IgD-negative memory B cell (primary cell): ENCODE results near the gene HOXA9. TPM values are rescaled to one million over a fixed set of nuclear protein-coding genes. Genes with fewer than 3 reads are reported as not detected.

Experiments used
- H3K27ac Mint-ChIP-seq, 3 donors: one replicate each; pipeline ENCODE4 v1.8.0; 2020 to 2022; ENCODE audit warnings: mild to moderate bottlenecking in 3 of 3, mixed read lengths in 3 of 3, moderate library complexity in 1 of 3
- H3K27me3 Mint-ChIP-seq: one replicate; pipeline ENCODE4 v1.8.0; 2021; ENCODE audit warnings: mixed read lengths
- H3K36me3 Mint-ChIP-seq: one replicate; pipeline ENCODE4 v1.8.0; 2020; ENCODE audit warnings: mild to moderate bottlenecking, mixed read lengths
- H3K4me1 Mint-ChIP-seq, 3 donors: one replicate each; pipeline ENCODE4 v1.8.0; 2020 to 2022; ENCODE audit warnings: mixed read lengths in 3 of 3, mild to moderate bottlenecking in 1 of 3
- H3K4me3 Mint-ChIP-seq, 4 donors: one replicate each; pipeline ENCODE4 v1.8.0; 2020 to 2022; ENCODE audit warnings: mild to moderate bottlenecking in 4 of 4, mixed read lengths in 4 of 4, moderate library complexity in 3 of 4
- H3K9me3 Mint-ChIP-seq, 3 donors: one replicate each; pipeline ENCODE4 v1.8.0; 2020 to 2021; ENCODE audit warnings: mixed read lengths in 3 of 3, mild to moderate bottlenecking in 1 of 3
- polyA plus RNA-seq: library from polyadenylated mRNA; unstranded; fragments of 300-500 nt; fragmentation: Illumina TruSeq; gene quantifications from one replicate; pipeline ENCODE4 v1.2.3, GENCODE V29; 2021

Gene HOXA9
- polyA plus RNA-seq, 1 donor from 2014 or later = 0.20 TPM

GRCh38 chr7:27204851-27205322 is 39.5 kb upstream of the HOXA9 start:
- peaks cover 82% of the 10 kb centered on the region for H3K27me3 Mint-ChIP-seq
- H3K4me1 Mint-ChIP-seq = peaks cover 4 to 32% (median 17%) of the 10 kb centered on the region in 3 donors
- peaks cover 0 to 3% (median 1%) of the 10 kb centered on the region in 3 donors for H3K9me3 Mint-ChIP-seq
- H3K36me3 Mint-ChIP-seq = no peaks in the 10 kb centered on the region
- H3K27ac Mint-ChIP-seq = peak overlapping the region; percentile 10 to 95 (median 91)
- H3K4me3 Mint-ChIP-seq = peak overlapping the region in 1 of 4 donors; percentile 56

- peaks cover 0 to 3% (median 1%) of the 10 kb centered on the region in 3 donors for H3K9me3 Mint-ChIP-seq
- peaks cover 4 to 32% (median 17%) of the 10 kb centered on the region in 3 donors for H3K4me1 Mint-ChIP-seq
- peaks cover 78% of the 10 kb centered on the region for H3K27me3 Mint-ChIP-seq
- peak overlapping the region in 2 of 4 donors; percentile 56 to 57 for H3K4me3 Mint-ChIP-seq
- peak overlapping the region; percentile 1 to 95 (median 71) for H3K27ac Mint-ChIP-seq
- H3K36me3 Mint-ChIP-seq = no peaks in the 10 kb centered on the region
Observed at GRCh38 chr7:27203964-27204594, 38.7 kb upstream of the HOXA9 start.

- peaks cover 4 to 32% (median 17%) of the 10 kb centered on the region in 3 donors for H3K4me1 Mint-ChIP-seq
- peak overlapping the region in 2 of 4 donors; percentile 65 to 75 for H3K4me3 Mint-ChIP-seq
- peaks cover 0 to 3% (median 1%) of the 10 kb centered on the region in 3 donors for H3K9me3 Mint-ChIP-seq
- H3K27ac Mint-ChIP-seq = peak overlapping the region; percentile 61 to 97 (median 95)
- H3K36me3 Mint-ChIP-seq = no peaks in the 10 kb centered on the region
- peaks cover 81% of the 10 kb centered on the region for H3K27me3 Mint-ChIP-seq
Observed at GRCh38 chr7:27203365-27203953, 38.1 kb upstream of the HOXA9 start.

DNA sequence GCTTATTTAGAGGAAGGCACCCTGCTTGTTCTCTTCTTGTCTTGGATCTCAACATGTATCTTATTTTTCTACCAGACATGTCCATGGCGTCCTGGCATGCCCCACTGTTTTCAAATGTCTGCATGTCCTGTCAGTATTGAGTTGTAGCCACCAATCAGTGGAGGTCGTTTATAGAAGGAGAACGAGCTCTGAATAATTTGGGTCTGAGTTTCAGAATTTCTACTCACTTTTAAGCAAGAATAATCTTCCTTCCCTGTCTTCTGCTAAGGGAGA is 37.5 kb upstream of the HOXA9 start:
- peak overlapping the region; percentile 61 to 97 (median 95) for H3K27ac Mint-ChIP-seq
- H3K9me3 Mint-ChIP-seq = peaks cover 0 to 5% (median 3%) of the 10 kb centered on the region in 3 donors
- peaks cover 85% of the 10 kb centered on the region for H3K27me3 Mint-ChIP-seq
- H3K4me3 Mint-ChIP-seq = peak overlapping the region in 3 of 4 donors; percentile 65 to 75 (median 70)
- H3K4me1 Mint-ChIP-seq = peaks cover 8 to 36% (median 19%) of the 10 kb centered on the region in 3 donors
- H3K36me3 Mint-ChIP-seq = no peaks in the 10 kb centered on the region

- no peaks in the 10 kb centered on the region for H3K36me3 Mint-ChIP-seq
- peaks cover 8 to 36% (median 19%) of the 10 kb centered on the region in 3 donors for H3K4me1 Mint-ChIP-seq
- peaks cover 0 to 5% (median 3%) of the 10 kb centered on the region in 3 donors for H3K9me3 Mint-ChIP-seq
- H3K27ac Mint-ChIP-seq = peak overlapping the region; percentile 59 to 97 (median 95)
- H3K4me3 Mint-ChIP-seq = peak overlapping the region; percentile 16 to 84 (median 74)
- H3K27me3 Mint-ChIP-seq = peaks cover 85% of the 10 kb centered on the region
Observed at GRCh38 chr7:27202018-27202861, 36.9 kb upstream of the HOXA9 start.

GRCh38 chr7:27201580-27202017 is 36.3 kb upstream of the HOXA9 start:
- peaks cover 8 to 36% (median 19%) of the 10 kb centered on the region in 3 donors for H3K4me1 Mint-ChIP-seq
- H3K27me3 Mint-ChIP-seq = peaks cover 82% of the 10 kb centered on the region
- H3K9me3 Mint-ChIP-seq = peaks cover 0 to 5% (median 3%) of the 10 kb centered on the region in 3 donors
- no peaks in the 10 kb centered on the region for H3K36me3 Mint-ChIP-seq
- peak overlapping the region; percentile 86 to 95 (median 90) for H3K27ac Mint-ChIP-seq
- H3K4me3 Mint-ChIP-seq = peak overlapping the region; percentile 74 to 93 (median 84)

GRCh38 chr7:27200761-27201579 is 35.6 kb upstream of the HOXA9 start:
- H3K4me1 Mint-ChIP-seq = peaks cover 12 to 39% (median 20%) of the 10 kb centered on the region in 3 donors
- H3K4me3 Mint-ChIP-seq = peak overlapping the region; percentile 74 to 93 (median 84)
- H3K36me3 Mint-ChIP-seq = no peaks in the 10 kb centered on the region
- peaks cover 0 to 5% (median 2%) of the 10 kb centered on the region in 3 donors for H3K9me3 Mint-ChIP-seq
- peaks cover 82% of the 10 kb centered on the region for H3K27me3 Mint-ChIP-seq
- peak overlapping the region; percentile 86 to 95 (median 90) for H3K27ac Mint-ChIP-seq

DNA sequence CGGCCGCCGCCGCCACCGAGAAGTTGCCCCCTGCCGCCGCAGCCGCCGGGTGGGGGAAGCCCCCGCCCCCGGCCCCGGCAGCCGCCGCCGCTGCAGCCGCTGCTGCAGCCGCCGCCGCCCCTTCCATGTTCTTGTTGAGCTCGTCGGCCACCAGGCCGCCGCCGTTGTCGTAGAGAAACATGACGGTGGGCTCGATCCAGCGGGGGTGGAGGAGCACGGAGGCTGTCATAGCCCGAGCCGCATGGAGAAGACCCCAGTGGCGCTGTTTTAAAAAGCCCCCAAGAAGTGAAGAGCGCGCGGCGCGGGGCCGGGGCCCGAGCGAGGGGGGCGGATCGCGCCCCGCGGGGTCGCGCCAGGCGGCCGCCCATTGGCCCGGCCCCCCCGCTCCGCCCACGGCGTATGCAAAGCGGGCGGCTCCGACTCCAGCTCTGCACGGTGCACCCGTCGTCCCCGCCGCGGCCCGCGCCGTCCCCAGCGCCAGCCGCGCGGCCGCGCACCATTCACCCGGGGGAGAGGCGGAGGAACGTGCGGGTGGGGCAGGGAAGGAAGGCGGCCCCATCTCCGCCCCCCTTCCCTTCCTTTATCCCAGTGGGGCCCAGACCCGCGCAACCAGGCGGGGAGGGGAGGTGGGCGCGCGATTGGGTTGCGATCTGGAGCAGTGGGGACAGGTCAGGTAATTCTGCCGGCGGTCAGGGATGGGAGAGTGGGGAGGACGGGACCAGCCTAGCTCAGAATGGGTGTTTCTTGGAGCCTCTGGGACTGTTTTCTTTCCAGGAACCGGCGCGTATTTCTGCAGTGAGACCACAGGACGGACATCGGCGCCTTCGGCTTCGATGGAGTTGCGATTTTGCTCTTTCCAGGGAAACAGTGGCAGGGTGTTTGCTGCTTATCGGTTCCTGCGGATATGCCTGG is 34.8 kb upstream of the HOXA9 start, which contains the start of gene HOXA13:
HOXA13 (minus strand) TSS at position 243 of the 912 bp plus-strand sequence; CDS start at position 229, 14 bp downstream.
- Mint-ChIP-seq H3K36me3 (no peaks in the 10 kb centered on the region), H3K4me1 (peaks cover 12 to 36% (median 18%) of the 10 kb centered on the region in 3 donors), H3K27ac (peak within 1 kb of the TSS; percentile 86 to 95 (median 91)), H3K4me3 (peak within 1 kb of the TSS; percentile 84 to 89 (median 86)), H3K9me3 (peaks cover 0 to 5% (median 0%) of the 10 kb centered on the region in 3 donors), H3K27me3 (peaks cover 79% of the 10 kb centered on the region)

DNA sequence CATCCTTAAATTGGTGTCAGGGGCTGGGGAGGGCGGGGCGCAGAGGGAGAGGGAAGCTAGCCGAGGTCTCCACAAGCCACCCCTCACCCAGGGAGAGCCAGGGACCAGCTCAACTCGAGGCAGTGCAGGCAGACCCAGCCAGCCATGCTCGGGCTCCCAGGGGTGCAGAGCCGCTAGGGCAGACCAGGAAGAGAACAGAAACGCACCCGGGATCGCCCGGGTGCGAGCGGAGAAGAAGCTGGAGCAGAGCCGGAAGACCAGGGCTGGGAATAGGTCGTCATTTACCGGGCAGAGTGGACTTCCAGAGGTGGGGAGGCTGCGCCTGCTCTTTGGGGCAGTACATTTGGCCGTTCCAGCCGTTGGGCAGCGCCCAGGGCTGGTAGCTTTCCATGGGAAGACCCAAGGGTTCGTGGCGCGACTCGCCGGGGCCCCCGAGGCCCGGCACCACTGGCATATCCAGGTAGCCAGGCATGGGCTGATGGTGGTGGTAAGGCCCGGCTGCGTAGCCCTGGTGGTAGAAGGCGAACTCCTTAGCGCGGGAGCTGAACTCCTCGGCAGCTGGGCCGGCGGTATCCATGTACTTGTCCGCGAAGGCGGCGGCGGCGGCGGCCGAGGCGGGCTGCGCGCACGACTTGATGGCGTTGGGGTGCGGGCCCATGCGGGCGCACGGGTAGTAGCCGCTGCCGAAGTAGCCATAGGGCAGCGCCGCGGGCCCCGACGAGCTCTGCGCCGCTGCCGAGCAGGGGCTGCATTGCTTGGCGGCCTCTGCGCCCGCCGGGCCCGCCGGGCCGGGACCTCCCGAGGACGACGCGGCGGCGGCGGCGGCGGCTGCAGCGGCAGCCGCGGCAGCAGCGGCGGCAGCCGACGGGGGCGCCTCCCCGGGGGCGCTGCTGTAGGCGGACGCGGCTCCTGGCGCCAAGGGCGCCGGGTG is 33.8 kb upstream of the HOXA9 start:
- H3K9me3 Mint-ChIP-seq = peaks cover 0 to 5% (median 0%) of the 10 kb centered on the region in 3 donors
- peaks cover 80% of the 10 kb centered on the region for H3K27me3 Mint-ChIP-seq
- H3K4me1 Mint-ChIP-seq = peaks cover 12 to 34% (median 18%) of the 10 kb centered on the region in 3 donors
- peak overlapping the region in 2 of 3 donors; percentile 91 to 95 for H3K27ac Mint-ChIP-seq
- H3K36me3 Mint-ChIP-seq = no peaks in the 10 kb centered on the region
- H3K4me3 Mint-ChIP-seq = peak overlapping the region in 2 of 4 donors; percentile 5 to 52

- Mint-ChIP-seq H3K27me3 (peaks cover 79% of the 10 kb centered on the region), H3K27ac (peak overlapping the region; percentile 74 to 91 (median 85)), H3K36me3 (no peaks in the 10 kb centered on the region), H3K9me3 (peaks cover 0 to 5% (median 0%) of the 10 kb centered on the region in 3 donors), H3K4me1 (peaks cover 12 to 29% (median 18%) of the 10 kb centered on the region in 3 donors), H3K4me3 (peak overlapping the region in 3 of 4 donors; percentile 52 to 72 (median 55))
Observed at GRCh38 chr7:27198138-27198841, 33.0 kb upstream of the HOXA9 start.

DNA sequence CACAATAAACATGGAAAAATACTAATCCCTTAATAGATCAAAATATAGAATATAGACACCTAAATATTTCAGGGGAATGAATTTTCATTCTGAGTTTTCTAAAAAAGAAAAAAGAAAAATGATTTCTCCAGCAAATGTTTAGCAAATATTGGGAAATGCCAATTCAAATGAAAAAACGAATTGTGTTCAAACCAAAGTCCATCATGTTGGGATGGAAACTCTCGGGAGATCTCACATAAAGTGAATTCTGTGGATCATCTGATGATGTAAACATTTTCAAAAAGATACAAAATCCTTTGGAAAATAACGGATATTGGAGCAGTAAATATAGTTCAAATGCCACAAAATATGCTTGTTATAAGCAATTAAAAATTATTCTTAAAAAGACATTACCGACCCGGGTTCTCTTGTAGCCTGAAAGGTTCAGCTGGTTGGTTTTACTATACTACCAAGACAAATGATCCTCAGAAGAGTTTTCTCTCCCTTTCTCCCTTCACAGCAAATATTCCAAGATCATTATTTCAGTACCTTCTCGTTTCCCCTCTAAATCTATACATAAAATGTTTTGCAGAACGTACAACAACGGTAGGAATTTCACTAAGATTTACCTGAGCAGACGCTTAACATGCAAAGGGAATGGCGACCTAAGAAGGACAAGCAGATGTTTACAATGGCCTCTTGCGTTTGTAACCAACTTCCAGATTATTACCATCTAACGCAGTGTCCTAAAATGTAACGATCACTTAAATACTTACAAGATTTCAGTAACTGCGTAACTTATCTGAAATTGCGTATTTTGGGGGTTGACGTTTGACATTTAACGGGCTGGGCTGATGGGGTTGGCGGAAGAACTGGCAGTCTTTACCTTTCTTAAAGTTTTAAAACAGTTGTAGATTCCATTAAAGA is 32.1 kb upstream of the HOXA9 start:
- Mint-ChIP-seq H3K27ac (peak overlapping the region; percentile 59 to 91 (median 85)), H3K4me1 (peaks cover 13 to 25% (median 18%) of the 10 kb centered on the region in 3 donors), H3K9me3 (peaks cover 0 to 5% (median 0%) of the 10 kb centered on the region in 3 donors), H3K36me3 (no peaks in the 10 kb centered on the region), H3K4me3 (peak overlapping the region in 1 of 4 donors; percentile 52), H3K27me3 (peaks cover 72% of the 10 kb centered on the region)
